Activated T-cell treated with anti-CD3 and anti-CD28 coated beads for 48 hours (primary cell): ENCODE measurements around the gene ARNT2.

Source experiments
- DNase-seq: peaks from one replicate; pipeline ENCODE4 v3.0.0-alpha.2; 2020; ENCODE audit warnings: low read depth

Gene ARNT2

GRCh38 chr15:80594091-80594889, 190.1 kb downstream of the ARNT2 start:
- DNase-seq = no peak

DNA sequence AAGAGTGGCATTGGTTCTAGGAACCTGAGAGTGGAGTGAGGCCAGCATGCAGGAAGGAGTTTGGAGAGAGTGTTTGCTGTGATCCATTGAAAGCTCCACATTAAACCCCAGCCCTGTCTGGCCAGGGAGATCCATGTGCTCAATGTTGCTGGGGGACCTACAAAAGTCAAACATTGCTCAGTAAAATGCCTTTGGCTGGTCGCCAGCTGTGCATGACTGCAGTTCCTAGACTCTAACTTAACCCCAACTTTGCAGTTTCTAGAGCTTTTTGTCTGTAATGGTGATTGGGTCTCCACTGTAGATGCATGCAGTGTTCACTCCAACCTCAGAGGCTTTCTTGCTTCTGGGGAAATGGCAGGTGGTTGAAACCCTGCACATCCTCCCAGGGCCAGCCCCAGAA, 191.2 kb downstream of the ARNT2 start:
- no peak for DNase-seq

- DNase-seq = no peak
Measured at GRCh38 chr15:80596521-80596976, 192.4 kb downstream of the ARNT2 start.

DNA sequence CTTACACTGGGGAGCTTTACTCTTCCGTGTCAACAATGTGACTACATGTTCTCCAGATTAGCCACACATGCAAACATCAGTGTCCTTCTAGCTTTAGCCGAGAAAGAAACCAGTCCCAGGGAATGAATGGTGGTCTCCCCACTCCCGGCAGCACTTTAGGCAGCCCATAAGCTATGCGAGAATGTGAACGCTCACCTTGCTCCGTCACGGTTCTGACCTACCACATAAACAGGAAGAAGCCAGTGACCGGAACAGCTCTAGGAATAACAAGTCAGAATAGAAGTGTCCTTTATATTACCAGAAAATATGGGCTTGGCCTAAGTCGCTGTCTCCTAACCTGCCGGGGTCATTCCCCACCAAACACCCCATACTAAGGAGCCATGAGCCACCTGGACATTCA, 192.9 kb downstream of the ARNT2 start:
- DNase-seq = no peak

DNA sequence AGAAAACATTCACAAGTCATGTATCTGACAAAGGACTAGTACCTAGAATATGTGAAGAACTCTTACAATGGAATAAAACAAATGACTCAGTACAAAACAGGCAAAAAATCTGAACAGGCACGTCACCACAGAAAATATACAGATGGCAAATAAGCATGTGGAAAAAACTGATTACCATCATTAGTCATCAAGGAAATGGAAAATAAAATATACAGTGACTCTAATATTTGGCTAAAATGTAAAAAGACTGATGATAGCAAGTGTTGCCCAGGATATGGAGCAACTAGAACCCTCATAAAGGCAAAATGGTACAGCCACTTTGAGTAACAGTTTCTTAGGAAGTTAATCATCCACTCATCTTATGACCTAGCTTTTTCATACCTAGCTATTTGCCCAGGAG, 195.2 kb downstream of the ARNT2 start:
- no peak for DNase-seq

DNA sequence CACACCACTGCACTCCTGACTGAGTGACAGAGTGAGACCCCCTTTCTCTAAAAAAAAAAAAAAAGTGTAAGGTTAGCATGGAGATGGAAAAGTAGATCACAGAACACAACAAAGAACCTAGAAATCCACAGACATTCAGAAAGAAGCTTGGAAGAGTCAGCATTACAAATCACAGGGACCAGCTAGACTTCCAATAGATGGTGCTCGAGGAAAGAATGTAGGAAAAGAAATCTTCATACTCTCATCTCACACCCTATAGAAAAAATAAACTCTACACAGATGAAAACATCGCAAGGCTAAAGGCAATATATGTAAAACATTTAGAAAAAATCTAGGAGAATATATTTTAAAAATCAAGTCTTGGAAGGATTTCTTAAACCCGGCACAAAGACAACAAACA, 196.4 kb downstream of the ARNT2 start:
- DNase-seq = no peak

DNA sequence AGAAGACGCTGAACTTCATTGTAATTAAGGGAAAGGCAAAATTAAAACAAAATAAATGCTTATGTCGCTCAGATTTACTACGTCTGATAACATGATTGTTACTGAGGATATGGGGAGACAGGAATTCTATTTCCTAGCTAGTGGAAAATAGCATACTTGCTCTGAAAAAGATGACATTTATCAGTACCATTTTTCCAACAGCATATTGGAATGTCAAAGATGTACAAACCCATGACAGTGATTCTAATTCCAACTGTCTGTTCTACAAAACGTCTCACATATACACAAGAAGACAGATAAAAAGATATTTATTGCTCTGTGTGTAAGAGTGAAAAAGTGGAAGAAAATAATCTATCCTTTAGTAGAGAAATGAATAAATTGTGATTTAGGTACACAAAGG, 197.1 kb downstream of the ARNT2 start:
- no peak for DNase-seq

DNA sequence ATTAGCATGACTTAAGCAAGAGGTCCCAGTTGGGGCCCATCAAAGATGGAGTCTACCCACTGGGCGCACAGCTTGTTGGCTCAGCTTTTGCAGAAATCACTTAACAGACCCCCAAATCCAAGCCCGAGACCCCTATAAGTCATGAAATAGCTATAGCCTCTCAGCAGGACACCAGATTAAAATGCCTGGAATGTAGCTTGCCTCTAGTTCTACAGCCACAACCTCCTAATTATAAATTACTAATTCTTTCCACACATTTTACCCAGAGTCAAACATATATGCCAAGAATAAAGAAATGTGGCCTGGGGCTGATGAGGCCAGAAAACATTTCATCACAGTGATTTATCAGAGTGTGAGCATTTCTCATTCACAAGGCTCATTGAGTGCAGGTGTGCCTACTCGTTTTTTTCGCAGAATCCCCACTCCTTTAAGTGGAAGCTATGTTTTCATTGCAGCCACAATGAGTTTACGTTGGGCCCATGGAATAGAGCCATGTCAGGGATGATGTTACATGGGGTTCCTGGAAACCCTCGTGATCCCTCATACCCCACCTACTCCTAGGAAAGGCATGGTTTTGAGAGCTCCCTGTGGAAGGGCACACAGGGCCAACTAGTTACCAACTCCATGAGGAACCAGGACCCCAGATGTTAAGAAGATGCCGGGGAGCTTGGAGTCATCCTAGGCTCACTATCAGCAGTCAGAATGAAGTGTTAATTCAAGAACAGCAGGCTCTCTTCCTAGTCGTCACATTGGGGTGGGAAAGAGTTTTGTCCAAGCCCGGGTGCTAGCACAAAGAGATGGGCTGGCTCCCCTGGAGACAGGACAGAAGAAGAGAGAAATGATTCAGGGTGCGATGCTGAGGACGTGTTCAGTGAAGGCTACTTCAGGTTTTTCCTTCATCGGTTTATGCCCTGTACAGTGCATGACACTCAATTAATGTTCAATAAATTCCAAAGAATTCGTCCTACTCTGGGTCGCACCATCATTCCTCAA, 200.7 kb downstream of the ARNT2 start:
- DNase-seq = no peak

DNA sequence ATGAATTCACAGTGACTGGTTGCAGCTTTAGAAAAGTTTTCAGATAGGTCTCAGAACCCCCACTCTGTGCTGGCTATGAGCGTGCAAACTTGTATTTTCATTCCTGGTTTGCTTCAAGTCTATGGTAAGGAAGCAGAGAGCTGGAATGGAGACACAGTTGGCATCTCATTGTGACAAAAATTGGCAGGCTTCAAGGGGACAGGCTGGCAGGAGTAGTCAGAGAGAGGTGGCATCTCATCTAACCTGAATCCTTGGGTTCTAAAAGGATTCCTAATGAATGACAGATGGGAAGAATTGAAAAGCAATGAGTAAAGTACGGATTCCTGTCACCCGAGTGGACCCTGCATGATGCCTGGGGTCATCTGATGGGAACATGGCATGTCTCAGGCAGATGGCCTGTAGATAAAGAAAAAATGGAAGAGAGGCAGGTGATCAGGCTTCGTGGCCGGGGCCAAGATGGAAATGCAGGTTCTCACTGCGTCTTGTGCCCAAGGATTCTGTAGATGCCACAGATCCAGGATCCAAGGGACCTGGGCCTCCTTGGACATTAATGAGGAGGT, 201.5 kb downstream of the ARNT2 start:
- no peak for DNase-seq

DNA sequence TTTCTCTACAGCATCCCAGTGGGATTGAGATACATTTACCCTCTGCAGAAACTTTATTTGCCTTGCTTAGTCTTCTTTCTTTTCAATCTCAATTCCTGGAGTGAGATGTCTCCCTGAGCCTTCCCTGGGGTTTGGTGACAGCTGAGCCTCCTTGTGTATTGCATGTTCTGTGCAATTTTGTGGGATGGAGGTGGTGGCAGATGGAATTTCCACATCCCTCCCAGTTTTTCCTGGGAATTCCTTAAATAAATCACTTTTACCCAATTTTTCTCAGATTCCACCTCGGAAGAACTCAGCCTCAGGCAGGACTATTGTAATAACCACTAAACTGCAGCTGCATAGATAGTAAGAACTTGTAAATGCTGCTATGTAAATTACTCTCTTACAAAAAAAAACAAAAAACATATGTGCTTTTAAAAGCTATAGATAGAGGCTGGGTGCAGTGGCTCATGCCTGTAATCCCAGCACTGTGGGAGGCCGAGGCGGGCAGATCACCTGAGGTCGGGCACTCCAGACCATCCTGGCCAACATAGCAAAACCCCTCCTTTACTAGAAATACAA, 202.4 kb downstream of the ARNT2 start:
- DNase-seq = no peak

DNA sequence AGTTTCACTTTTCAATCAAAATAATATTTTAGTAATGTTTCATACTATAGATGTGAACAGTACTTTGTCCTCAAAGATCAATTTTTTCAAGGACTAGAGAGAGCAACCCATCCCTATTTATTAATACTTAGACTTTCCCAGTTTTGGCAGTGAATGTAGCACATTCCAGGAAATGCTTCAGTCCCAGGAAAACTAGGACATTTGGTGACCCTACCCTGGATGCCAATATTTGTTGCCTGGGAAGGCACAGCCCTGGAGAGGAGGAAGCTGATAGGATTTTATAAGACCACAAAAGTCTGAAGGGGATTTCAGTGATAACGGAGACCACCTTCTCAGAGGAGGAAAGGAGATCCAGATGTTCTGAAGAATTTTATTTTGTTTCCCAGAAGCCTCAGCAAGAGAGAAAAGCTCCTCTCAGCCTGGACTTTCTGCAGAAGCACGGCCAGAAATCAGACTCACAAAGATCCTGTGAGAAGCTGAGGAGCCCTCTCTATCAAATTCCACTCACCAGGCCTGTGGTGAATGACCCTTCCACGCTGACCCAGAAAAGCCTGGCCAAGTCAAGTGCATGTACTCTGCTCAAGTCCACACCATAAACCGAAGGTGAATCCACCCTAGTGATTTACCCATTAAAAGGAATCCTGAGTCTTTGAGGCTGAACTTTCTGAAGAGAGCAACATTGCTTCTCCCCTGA, 203.3 kb downstream of the ARNT2 start:
- DNase-seq = no peak

DNA sequence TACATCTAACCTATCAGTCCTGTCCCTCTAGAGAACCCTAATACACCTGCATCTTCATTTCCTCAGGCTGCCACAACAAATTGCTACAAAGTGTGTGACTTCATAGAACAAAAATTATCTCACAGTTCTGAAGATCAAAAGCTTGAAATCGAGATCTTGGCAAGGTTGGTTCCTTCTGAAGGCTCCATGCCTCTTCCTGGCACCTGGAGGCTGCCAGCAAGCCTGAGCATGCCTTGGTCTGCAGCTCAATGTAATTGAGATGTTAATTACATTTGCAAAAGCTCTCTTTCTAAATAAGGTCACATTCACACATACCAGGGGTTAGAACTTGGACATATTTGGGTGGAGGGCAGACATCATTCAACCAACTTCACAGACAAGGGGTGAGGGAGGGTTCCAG, 204.5 kb downstream of the ARNT2 start:
- no peak for DNase-seq

DNA sequence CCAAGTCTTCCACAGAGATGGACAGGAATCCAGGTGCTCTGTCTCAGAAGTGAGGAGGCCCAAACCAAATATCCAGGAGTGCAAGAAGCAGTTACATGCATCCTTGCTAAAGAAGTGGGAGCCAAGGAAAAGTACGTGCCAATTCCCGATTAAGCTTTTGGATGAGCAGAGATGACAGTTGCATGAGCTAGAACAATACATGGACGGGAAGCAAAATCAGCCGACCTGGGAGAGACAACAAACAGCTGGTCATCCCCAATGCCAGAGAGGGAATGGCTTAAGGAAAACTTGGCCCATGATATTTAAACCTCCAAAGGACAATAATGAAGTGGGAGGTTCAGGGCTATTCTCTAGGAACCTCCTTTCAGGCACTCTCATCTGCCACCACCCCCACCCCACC, 204.9 kb downstream of the ARNT2 start:
- no peak for DNase-seq

GRCh38 chr15:80609512-80609946, 205.3 kb downstream of the ARNT2 start:
- DNase-seq = no peak

DNA sequence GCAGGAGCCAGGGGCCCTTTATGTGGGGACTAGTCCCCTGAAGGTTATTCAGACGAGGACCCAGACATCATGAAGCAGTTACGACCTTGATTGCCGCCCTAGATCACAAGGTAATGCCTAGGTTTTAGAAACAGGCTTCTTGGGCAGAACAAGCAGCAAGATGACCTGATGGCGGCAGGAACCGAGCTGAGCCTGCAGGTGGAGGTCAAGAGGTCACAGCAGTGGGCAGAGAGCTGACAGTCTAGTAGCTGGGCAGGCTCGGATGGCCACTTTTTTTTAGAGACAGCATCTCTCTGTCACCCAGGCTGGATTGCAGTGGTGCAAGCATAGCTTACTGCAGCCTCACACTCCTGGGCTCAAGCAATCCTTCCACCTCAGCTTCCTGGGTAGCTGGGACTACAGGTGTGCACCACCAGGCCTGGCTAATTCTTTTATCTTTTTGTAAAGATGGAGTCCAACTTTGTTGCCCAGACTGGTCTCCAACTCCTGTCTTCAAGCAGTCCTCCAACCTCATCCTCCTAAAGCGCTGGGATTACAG, 207.4 kb downstream of the ARNT2 start:
- DNase-seq = no peak

GRCh38 chr15:80612118-80612823, 208.1 kb downstream of the ARNT2 start:
- DNase-seq = no peak

GRCh38 chr15:80613762-80614365, 209.7 kb downstream of the ARNT2 start:
- DNase-seq = no peak

GRCh38 chr15:80614711-80615360, 210.7 kb downstream of the ARNT2 start:
- DNase-seq = no peak

DNA sequence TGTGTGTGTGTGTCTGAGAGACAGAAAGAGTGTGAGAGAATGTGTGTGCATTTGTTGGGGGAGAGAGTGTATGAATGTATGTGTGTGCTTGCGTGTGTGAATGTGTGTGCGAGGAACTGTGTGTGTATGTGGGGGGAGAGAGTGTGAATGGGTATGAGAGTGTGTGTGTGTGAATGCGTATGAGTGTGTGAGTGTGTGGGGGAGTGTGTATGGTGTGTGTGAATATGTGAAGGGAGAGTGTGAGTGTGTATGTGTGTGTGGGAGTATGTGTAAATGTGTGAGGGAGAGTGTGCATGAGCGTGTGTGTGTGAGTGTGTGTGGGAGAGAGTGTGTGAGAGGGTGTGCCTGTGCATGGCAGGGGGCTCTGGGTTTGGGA, 211.2 kb downstream of the ARNT2 start:
- DNase-seq = no peak
